Mucosa of rectum (tissue), 2 donors: ENCODE results near the gene FES.
"Not testable (repeated sequence)": the region's sequence is repeated elsewhere in the genome, so short reads cannot be mapped to it uniquely, and the experiment has no call there.

ENCODE experiments used
- H3K27ac ChIP-seq, 2 donors: one replicate each; pipeline ENCODE4 v1.7.0; 2013; ENCODE audit warnings: inconsistent platforms in 2 of 2, low read depth in 2 of 2, low read length in 2 of 2
- H3K27me3 ChIP-seq, 2 donors: one replicate each; pipeline ENCODE4 v1.7.0; 2013; ENCODE audit warnings: low read length in 2 of 2; ENCODE audit not compliant: control insufficient read depth in 2 of 2, insufficient read depth in 2 of 2
- H3K36me3 ChIP-seq, 2 donors: one replicate each; pipeline ENCODE4 v1.7.0; 2013; ENCODE audit warnings: low read length in 2 of 2; ENCODE audit not compliant: control insufficient read depth in 2 of 2, insufficient read depth in 2 of 2
- H3K4me1 ChIP-seq, 2 donors: one replicate each; pipeline ENCODE4 v1.7.0; 2013; ENCODE audit warnings: low read length in 2 of 2, mild to moderate bottlenecking in 1 of 2; ENCODE audit not compliant: control insufficient read depth in 2 of 2, insufficient read depth in 2 of 2
- H3K4me3 ChIP-seq, 2 donors: one replicate each; pipeline ENCODE4 v1.7.0; 2013; ENCODE audit warnings: low read length in 2 of 2
- H3K9ac ChIP-seq, 2 donors: one replicate each; pipeline ENCODE4 v1.7.0; 2013; ENCODE audit warnings: low read length in 2 of 2, low read depth in 1 of 2, mild to moderate bottlenecking in 1 of 2
- H3K9me3 ChIP-seq, 2 donors: one replicate each; pipeline ENCODE4 v1.7.0; 2013; ENCODE audit warnings: low read length in 2 of 2; ENCODE audit not compliant: control insufficient read depth in 2 of 2
- donor health status: healthy.
- donor health status: Normal muscosa, but diverticular disease.

Gene FES

DNA sequence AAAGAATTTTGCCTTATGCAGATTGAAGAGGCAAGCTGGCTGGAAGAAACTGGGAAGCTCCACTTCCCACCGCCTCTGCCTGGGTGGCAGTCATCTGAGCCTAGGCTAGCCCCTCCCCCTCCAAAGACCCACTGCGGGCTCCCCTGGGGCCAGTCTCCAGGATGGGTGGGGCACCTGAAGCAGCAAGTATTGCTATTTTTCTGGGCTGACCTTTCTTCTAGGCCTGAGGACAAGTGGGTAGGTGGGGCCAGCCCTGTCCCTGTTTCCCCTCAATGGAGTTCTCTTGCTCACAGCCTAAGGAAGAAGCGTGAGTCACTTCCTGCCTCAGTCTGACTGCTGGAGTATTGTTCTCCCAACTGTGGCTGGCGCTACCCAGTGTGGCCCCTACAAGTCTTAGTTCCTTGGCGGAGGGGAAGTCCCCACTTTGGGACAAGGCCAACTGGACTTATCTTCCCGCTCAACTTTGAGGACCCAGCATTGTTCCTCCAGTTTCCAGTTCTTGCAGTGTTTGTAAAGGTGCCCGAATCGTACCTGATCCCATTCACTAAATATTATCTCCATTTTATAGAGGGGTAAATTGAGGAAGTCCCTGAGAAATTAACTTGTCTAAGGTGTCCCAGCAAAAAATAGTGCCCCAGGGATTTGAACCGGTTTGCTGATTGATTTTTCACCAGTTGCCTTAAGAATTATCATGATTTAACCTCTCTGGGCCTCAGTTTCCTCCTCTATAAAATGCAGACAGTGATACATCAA is 14.5 kb upstream of the FES start:
- peak overlapping the region; percentile 81 to 88 for H3K4me3 ChIP-seq
- H3K9ac ChIP-seq: peak overlapping the region; percentile 52 to 90
- H3K4me1 ChIP-seq: peaks cover 51 to 54% of the 10 kb centered on the region in 2 donors
- no peaks in the 10 kb centered on the region for H3K9me3 ChIP-seq
- peak overlapping the region; percentile 82 to 86 for H3K27ac ChIP-seq
- H3K36me3 ChIP-seq: no peaks in the 10 kb centered on the region
- no peaks in the 10 kb centered on the region for H3K27me3 ChIP-seq

DNA sequence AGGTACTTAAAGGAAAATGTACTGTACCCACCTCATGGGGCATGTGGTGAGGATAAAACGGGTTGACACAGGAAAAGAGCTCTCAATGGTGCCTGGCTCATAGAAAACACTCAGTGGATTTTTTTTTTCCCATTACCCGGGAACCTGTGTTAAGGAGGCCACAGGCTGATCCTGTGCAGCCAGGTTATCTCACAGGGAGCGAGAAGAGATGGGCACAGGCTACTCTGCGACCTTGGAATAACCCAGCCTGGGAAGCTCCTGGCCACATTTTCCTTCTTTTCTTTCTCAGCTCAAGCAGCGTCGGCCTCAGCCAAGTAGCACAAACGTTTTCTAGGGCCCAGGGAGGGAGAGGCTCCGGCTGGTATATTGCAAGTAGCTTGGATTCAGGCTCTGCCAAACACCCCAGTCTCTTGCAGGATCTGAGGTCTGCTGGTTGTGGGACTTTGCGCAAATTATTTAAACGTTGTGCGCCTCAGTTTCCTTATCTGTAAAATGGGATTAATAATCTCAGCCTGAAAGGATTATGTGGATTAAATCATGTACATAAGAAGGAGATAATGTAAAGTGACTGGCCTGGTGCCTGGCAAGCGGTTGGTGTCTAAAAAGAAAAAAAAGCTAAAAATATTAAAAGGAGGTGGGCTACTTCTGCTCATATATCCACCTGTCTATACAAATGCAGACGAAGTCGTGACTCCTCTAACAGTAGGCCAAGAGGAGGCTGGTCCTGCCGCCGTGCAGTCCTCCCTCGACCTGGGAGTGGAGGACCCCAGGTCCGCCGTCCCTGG is 13.8 kb upstream of the FES start:
- Histone ChIP-seq H3K4me3 (peak overlapping the region; percentile 81 to 88), H3K27me3 (no peaks in the 10 kb centered on the region), H3K4me1 (peaks cover 51 to 54% of the 10 kb centered on the region in 2 donors), H3K9me3 (no peaks in the 10 kb centered on the region), H3K27ac (peak overlapping the region; percentile 82 to 86), H3K36me3 (no peaks in the 10 kb centered on the region), H3K9ac (peak overlapping the region; percentile 89 to 90)

DNA sequence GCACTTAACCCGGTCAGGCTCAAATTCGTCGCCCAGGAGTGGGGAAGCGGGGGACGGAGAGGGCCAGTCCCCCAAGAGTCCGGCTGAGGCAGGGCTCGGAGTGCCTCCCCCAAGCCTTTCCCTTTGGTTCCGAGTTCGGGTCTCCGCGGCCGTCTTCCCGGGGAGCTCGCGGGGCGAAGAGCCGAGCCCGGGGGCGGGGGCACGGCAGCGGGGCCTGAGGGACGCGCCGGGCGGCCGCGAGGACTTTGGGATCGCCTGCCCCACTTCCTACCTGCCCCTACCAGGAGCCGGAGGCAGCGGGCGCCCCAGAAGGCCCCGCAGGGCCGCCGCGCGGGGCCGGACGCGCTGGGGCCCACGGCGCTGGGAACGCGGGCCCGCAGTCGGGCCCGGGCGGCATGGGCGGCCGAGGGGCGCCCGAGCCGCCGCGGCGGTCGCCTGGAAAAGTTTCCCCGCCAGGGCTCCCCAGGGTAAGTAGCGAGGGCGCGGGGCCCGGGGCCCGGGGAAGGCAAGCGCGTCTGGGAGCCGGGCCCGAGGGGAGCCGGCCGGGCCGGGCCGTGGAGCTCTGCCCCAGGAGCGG is 13.1 kb upstream of the FES start:
- peak overlapping the region; percentile 82 to 86 for H3K27ac ChIP-seq
- H3K9me3 ChIP-seq: no peaks in the 10 kb centered on the region
- peak overlapping the region; percentile 84 to 88 for H3K4me3 ChIP-seq
- H3K36me3 ChIP-seq: peaks cover 2 to 4% of the 10 kb centered on the region in 2 donors
- no peaks in the 10 kb centered on the region for H3K27me3 ChIP-seq
- H3K4me1 ChIP-seq: peaks cover 51 to 54% of the 10 kb centered on the region in 2 donors
- peak overlapping the region; percentile 89 to 90 for H3K9ac ChIP-seq

DNA sequence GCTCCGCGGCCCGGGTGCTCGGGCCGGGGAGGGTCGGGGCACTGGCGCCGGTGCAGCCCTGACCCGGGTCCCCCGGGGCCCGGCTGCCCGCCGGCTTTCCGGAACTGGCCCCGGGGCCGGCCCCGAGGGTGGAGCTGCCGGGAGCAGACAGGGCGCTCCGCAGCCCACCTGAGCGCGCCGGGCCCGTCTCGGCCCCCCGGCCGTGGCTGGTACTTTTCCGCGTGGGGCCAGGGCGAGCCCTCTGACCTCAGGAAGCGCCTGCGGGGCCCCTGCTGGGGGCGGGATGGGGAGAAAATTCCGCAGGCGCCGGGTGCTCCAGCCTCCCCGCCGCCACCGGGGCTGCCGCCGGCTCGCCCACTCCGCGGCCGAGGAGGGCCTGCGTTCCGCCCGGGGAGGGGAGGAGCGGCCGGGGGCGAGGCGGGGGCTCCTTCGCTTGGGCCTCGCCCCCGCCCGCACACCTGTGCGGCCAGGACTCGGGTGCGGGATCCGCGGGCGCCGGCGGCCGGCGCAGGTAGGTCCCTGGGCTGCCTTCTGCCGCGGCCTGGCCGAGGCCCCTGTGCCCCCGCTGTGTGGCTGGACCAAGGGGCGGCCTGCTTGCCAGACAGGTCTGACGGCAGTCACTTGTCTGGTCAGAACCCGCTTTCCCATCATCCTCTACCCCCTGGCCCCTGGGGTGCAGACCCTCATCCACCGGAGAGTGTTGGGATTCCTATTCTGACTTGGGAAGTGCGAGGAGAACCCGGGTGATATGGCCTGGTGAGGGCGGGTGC is 12.4 kb upstream of the FES start:
- Histone ChIP-seq H3K27me3 (no peaks in the 10 kb centered on the region), H3K9ac (peak overlapping the region; percentile 80 to 90), H3K4me3 (peak overlapping the region; percentile 84 to 88), H3K36me3 (peaks cover 8 to 11% of the 10 kb centered on the region in 2 donors), H3K9me3 (no peaks in the 10 kb centered on the region), H3K27ac (peak overlapping the region; percentile 82 to 86), H3K4me1 (peaks cover 51 to 52% of the 10 kb centered on the region in 2 donors)

DNA sequence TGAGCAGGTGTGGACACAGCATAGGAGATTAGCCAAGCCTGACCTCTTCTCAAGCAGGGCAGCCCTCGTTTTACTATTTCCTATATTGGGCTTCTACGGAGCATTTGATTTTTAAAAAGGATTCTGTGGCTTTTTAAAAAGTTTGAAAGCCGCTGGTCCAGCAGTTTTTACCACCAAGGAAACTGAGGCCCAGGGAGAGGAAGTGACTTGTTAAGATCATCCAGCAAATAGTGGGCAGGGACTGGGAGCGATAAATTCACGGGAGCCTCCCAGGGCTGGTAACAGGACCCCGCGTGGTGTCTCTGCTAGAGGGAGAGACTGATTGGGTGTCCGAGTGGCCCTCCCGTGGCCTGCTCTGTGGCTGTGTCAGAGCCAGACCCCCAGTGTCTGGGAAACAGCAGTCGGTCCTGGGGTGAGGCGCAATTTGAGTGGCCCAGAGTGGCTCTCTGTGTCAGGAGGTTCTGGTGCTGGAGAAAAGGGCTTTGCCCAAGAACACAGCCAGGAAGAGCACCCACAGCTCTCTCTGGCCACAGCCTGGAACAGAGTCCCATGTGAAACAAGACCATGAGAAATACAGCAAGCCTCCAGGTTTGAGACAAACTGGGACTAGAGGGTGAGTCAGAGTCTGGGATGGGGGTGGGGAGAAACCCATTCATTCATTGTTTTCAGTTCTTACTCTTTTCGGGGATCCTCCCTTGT is 11.7 kb upstream of the FES start:
- peaks cover 51 to 52% of the 10 kb centered on the region in 2 donors for H3K4me1 ChIP-seq
- no peaks in the 10 kb centered on the region for H3K27me3 ChIP-seq
- peak overlapping the region; percentile 80 to 90 for H3K9ac ChIP-seq
- H3K36me3 ChIP-seq: peaks cover 15 to 18% of the 10 kb centered on the region in 2 donors
- H3K9me3 ChIP-seq: no peaks in the 10 kb centered on the region
- peak overlapping the region; percentile 82 to 86 for H3K27ac ChIP-seq
- H3K4me3 ChIP-seq: peak overlapping the region; percentile 84 to 88

DNA sequence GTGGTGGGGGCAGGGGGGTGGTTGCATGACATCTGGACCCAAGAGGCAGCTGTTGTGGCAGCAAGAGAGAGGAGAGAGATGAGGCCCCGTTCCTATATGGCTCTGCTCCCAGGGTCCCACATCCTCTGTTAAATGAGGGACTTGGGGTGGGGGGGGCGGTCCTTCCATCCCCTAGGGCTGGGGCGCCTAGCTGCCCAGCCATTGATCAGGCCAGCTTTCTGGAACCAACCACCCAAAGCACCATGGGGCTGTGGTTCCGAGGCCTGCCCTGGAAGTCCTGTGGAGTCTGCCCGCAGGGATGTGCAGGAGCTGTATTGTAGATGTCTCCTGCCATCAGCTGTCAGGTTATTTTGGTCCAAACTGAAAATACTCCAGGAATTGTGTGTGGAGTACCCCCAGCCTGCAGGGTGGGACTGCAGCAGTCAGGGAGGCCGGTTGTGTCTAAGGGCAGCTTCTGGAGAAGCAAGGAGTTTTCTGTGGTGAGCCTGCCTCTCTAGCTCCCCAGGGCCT is 10.8 kb upstream of the FES start:
- H3K9me3 ChIP-seq: no peaks in the 10 kb centered on the region
- no peak overlapping the region for H3K9ac ChIP-seq
- H3K27me3 ChIP-seq: no peaks in the 10 kb centered on the region
- H3K36me3 ChIP-seq: peaks cover 20 to 25% of the 10 kb centered on the region in 2 donors
- H3K27ac ChIP-seq: no peak overlapping the region
- peaks cover 45 to 46% of the 10 kb centered on the region in 2 donors for H3K4me1 ChIP-seq
- H3K4me3 ChIP-seq: peak overlapping the region in 1 of 2 donors; percentile 84

DNA sequence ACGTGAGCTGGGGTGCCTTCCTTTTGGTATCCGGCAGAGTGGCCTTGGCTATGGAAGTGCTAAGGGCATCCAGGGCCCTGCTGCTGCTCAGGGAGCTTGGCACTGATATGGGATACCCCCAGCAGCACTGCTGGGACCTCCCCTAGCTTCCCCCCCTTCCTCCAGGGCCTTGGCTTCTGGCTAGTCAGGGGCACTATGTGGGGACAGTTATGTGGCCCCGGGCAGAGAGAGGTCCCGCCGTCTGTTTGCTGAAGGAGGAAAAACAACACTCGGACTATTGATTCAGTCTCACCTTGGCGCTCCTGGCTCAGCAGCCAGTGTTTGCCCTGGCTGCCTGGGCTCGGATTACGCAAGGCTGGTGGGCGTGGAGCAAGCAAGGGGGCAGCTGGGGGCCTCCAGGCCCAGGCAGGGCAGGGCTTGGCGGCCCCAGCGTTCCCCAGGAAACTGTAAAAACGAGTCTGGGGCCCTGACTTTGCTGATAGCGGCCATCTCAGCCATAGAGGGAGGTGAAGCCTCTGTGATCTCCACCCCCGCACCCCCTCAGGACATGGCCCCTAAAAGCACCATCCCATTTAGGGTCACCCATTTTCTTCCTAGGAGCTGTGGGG is 10.2 kb upstream of the FES start:
- H3K9ac ChIP-seq: no peak overlapping the region
- H3K27me3 ChIP-seq: no peaks in the 10 kb centered on the region
- no peak overlapping the region for H3K4me3 ChIP-seq
- no peak overlapping the region for H3K27ac ChIP-seq
- no peaks in the 10 kb centered on the region for H3K9me3 ChIP-seq
- H3K4me1 ChIP-seq: peaks cover 39 to 41% of the 10 kb centered on the region in 2 donors
- peaks cover 20 to 30% of the 10 kb centered on the region in 2 donors for H3K36me3 ChIP-seq

DNA sequence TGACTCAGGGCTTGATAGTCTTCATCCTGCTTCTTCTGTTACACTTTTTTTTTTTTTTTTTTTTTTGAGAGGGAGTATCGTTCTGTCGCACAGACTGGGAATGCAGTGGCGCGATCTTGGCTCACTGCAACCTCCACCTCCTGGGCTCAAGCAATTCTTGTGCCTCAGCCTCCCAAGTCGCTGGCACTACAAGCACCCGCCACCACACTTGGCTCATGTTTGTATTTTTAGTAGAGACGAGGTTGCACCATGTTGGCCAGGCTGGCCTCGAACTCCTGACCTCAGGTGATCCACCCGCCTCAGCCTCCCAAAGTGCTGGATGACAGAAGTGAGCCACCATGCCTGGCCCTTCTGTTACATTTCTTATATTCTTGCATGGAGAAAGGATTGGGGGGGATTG is 9.3 kb upstream of the FES start:
- Histone ChIP-seq H3K4me1 (peaks cover 30 to 33% of the 10 kb centered on the region in 2 donors), H3K36me3 (peaks cover 24 to 39% of the 10 kb centered on the region in 2 donors)
- not testable (repeated sequence) for H3K9me3 ChIP-seq, H3K4me3 ChIP-seq, H3K27me3 ChIP-seq, H3K27ac ChIP-seq, H3K9ac ChIP-seq

DNA sequence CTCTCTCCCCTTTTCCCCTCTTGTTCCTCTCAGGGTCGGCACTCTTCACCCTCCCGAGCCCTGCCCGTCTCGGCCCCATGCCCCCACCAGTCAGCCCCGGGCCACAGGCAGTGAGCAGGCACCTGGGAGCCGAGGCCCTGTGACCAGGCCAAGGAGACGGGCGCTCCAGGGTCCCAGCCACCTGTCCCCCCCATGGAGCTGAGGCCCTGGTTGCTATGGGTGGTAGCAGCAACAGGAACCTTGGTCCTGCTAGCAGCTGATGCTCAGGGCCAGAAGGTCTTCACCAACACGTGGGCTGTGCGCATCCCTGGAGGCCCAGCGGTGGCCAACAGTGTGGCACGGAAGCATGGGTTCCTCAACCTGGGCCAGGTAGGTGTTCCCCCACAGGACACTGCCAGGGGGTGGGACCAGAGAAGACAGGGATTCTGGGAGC is 8.7 kb upstream of the FES start:
- no peak overlapping the region for H3K9ac ChIP-seq
- H3K36me3 ChIP-seq: peaks cover 29 to 44% of the 10 kb centered on the region in 2 donors
- no peak overlapping the region for H3K27ac ChIP-seq
- peaks cover 24 to 27% of the 10 kb centered on the region in 2 donors for H3K4me1 ChIP-seq
- no peaks in the 10 kb centered on the region for H3K9me3 ChIP-seq
- H3K4me3 ChIP-seq: no peak overlapping the region
- no peaks in the 10 kb centered on the region for H3K27me3 ChIP-seq
